IMR-90 (cell line): ENCODE data around the gene TMEM61. TPM values are rescaled to one million over a fixed set of nuclear protein-coding genes. Genes with fewer than 3 reads are reported as not detected.
A peak's percentile ranks its signal among the peaks of the same experiment; 100 is the strongest.

Experiments used
- ATAC-seq: fragments of 200-7000 bp; cut with Tn5 transposase; 2 replicates; pipeline ENCODE4 v1.9.1; 2020; ENCODE audit warnings: low read depth, mild to moderate bottlenecking, moderate library complexity
- BruUV-seq: library from RNA; stranded (reverse); fragments of 400-500 nt; replicated peaks from 2 replicates; lab custom pipeline; 2021; lab: Mats Ljungman, UMichigan
- CTCF ChIA-PET: fragments of 300-600 bp; formaldehyde crosslinking; extraction: SDS; loops from one replicate; lab custom pipeline; 2021; ENCODE audit warnings: antibody characterized with exemption; lab: Yijun Ruan, JAX
- POLR2A ChIA-PET: fragments of 300-600 bp; sonication (Branson Sonifier 250); formaldehyde crosslinking; loops from one replicate; lab custom pipeline; 2022; ENCODE audit warnings: antibody characterized with exemption; ENCODE audit not compliant: unreplicated experiment; lab: Charles Lee
- DNase-seq: peaks from one replicate; pipeline ENCODE4 v3.0.0; 2013
- H2AFZ ChIP-seq: replicated peaks from 2 replicates; pipeline ENCODE3; 2013; ENCODE audit warnings: low read length, mild to moderate bottlenecking; ENCODE audit not compliant: poor library complexity
- H2AK5ac ChIP-seq: 2 replicates; pipeline ENCODE4 v1.6.1; 2013; ENCODE audit warnings: low read depth, low read length, inconsistent platforms
- H2AK9ac ChIP-seq: replicated peaks from 2 replicates; pipeline ENCODE3; 2013; ENCODE audit warnings: mild to moderate bottlenecking, low read depth, low read length, moderate library complexity; ENCODE audit not compliant: poor library complexity
- H2BK120ac ChIP-seq: 2 replicates; pipeline ENCODE4 v1.6.1; 2013; ENCODE audit warnings: low read depth, low read length, inconsistent platforms
- H2BK15ac ChIP-seq: 3 replicates; pipeline ENCODE4 v1.6.1; 2013; ENCODE audit warnings: low read depth, low read length, inconsistent platforms
- H2BK20ac ChIP-seq: 2 replicates; pipeline ENCODE4 v1.6.1; 2013; ENCODE audit warnings: low read depth, mild to moderate bottlenecking, inconsistent platforms, low read length, moderate library complexity
- H2BK5ac ChIP-seq: 2 replicates; pipeline ENCODE4 v1.6.1; 2013; ENCODE audit warnings: mild to moderate bottlenecking, low read depth, low read length, inconsistent platforms; ENCODE audit not compliant: poor library complexity, severe bottlenecking
- H3K14ac ChIP-seq: replicated peaks from 2 replicates; pipeline ENCODE4 v1.6.1; 2013; ENCODE audit warnings: low read depth, low read length, inconsistent platforms
- H3K18ac ChIP-seq: 2 replicates; pipeline ENCODE4 v1.6.1; 2013; ENCODE audit warnings: low read depth, low read length, control low read depth
- H3K23ac ChIP-seq: 2 replicates; pipeline ENCODE4 v1.6.1; 2013; ENCODE audit warnings: low read depth, low read length, inconsistent platforms
- H3K27ac ChIP-seq: 2 replicates; pipeline ENCODE4 v1.5.1; 2013; ENCODE audit warnings: mild to moderate bottlenecking, control low read depth, low read length; ENCODE audit not compliant: insufficient read depth
- H3K27me3 ChIP-seq: 2 replicates; pipeline ENCODE4 v1.6.1; 2013; ENCODE audit warnings: low read length; ENCODE audit not compliant: control insufficient read depth, insufficient read depth
- H3K36me3 ChIP-seq: 2 replicates; pipeline ENCODE4 v1.6.1; 2013; ENCODE audit warnings: low read length, mixed read lengths; ENCODE audit not compliant: control insufficient read depth, insufficient read depth
- H3K4ac ChIP-seq: 2 replicates; pipeline ENCODE4 v1.6.1; 2013; ENCODE audit warnings: low read depth, low read length, inconsistent platforms
- H3K4me1 ChIP-seq: 2 replicates; pipeline ENCODE4 v1.6.1; 2013; ENCODE audit warnings: low read length, mixed read lengths; ENCODE audit not compliant: control insufficient read depth, insufficient read depth
- H3K4me2 ChIP-seq: 2 replicates; pipeline ENCODE4 v1.6.1; 2013; ENCODE audit warnings: low read depth, mild to moderate bottlenecking, control low read depth, low read length, moderate library complexity
- H3K4me3 ChIP-seq: 2 replicates; pipeline ENCODE4 v1.5.1; 2013; ENCODE audit warnings: low read depth, mild to moderate bottlenecking, control low read depth, low read length, moderate library complexity; ENCODE audit not compliant: insufficient read depth
- H3K56ac ChIP-seq: 2 replicates; pipeline ENCODE4 v1.6.1; 2013; ENCODE audit warnings: low read length, inconsistent platforms; ENCODE audit not compliant: insufficient read depth; ENCODE audit errors: extremely low read depth
- H3K79me1 ChIP-seq, 2 experiments: 2 replicates each; pipeline ENCODE4 v1.6.1; 2013; ENCODE audit warnings: low read length in 2 of 2, inconsistent platforms in 1 of 2, low read depth in 1 of 2
- H3K9ac ChIP-seq: 2 replicates; pipeline ENCODE4 v1.6.1; 2013; ENCODE audit warnings: low read depth, low read length, control low read depth
- H3K9me1 ChIP-seq: 2 replicates; pipeline ENCODE4 v1.6.1; 2013; ENCODE audit warnings: low read length, inconsistent platforms; ENCODE audit not compliant: insufficient read depth
- H3K9me3 ChIP-seq: 2 replicates; pipeline ENCODE4 v1.6.1; 2013; ENCODE audit warnings: low read length; ENCODE audit not compliant: control insufficient read depth, insufficient read depth
- H4K20me1 ChIP-seq: 2 replicates; pipeline ENCODE4 v1.6.1; 2013; ENCODE audit warnings: low read length, inconsistent platforms; ENCODE audit not compliant: insufficient read depth
- H4K5ac ChIP-seq: 2 replicates; pipeline ENCODE4 v1.6.1; 2013; ENCODE audit warnings: mild to moderate bottlenecking, low read depth, low read length, control low read depth
- H4K8ac ChIP-seq, 2 experiments: 2 replicates each; pipeline ENCODE4 v1.6.1; 2013; ENCODE audit warnings: low read depth in 2 of 2, low read length in 2 of 2, control low read depth in 1 of 2, inconsistent platforms in 1 of 2
- H4K91ac ChIP-seq: 2 replicates; pipeline ENCODE4 v1.6.1; 2013; ENCODE audit warnings: low read depth, low read length, inconsistent platforms; ENCODE audit not compliant: insufficient read depth
- BHLHE40 ChIP-seq: fragments of 150-350 bp; IDR thresholded peaks from 2 replicates; pipeline ENCODE4 v1.6.1; 2016; ENCODE audit warnings: mild to moderate bottlenecking, low read depth, low read length
- CEBPB ChIP-seq: IDR thresholded peaks from 2 replicates; pipeline ENCODE4 v1.6.1; 2012; ENCODE audit warnings: low read depth, low read length, improper control_type of control experiment
- CHD1 ChIP-seq: IDR thresholded peaks from 2 replicates; pipeline ENCODE4 v1.6.1; 2012; ENCODE audit warnings: low read depth, low read length, improper control_type of control experiment
- FOS ChIP-seq: fragments of 150-350 bp; IDR thresholded peaks from 2 replicates; pipeline ENCODE4 v1.6.1; 2016; ENCODE audit warnings: low read depth, low read length
- MAFK ChIP-seq: IDR thresholded peaks from 2 replicates; pipeline ENCODE4 v1.6.1; 2012; ENCODE audit warnings: low read depth, low read length, improper control_type of control experiment
- MAZ ChIP-seq: IDR thresholded peaks from 2 replicates; pipeline ENCODE4 v1.6.1; 2012; ENCODE audit warnings: low read depth, mild to moderate bottlenecking, low read length, improper control_type of control experiment, moderate library complexity, borderline replicate concordance
- MXI1 ChIP-seq: IDR thresholded peaks from 2 replicates; pipeline ENCODE4 v1.6.1; 2012; ENCODE audit warnings: low read depth, mild to moderate bottlenecking, low read length, moderate library complexity, borderline replicate concordance
- NFE2L2 ChIP-seq: fragments of 150-350 bp; IDR thresholded peaks from 2 replicates; pipeline ENCODE4 v1.6.1; 2016; ENCODE audit warnings: low read depth, mild to moderate bottlenecking, low read length
- POLR2A ChIP-seq: IDR thresholded peaks from 2 replicates; pipeline ENCODE4 v1.6.1; 2012; ENCODE audit warnings: mild to moderate bottlenecking, low read depth, low read length
- RAD21 ChIP-seq: IDR thresholded peaks from 2 replicates; pipeline ENCODE4 v1.6.1; 2012; ENCODE audit warnings: low read length, improper control_type of control experiment
- RFX5 ChIP-seq: IDR thresholded peaks from 2 replicates; pipeline ENCODE4 v1.8.0; 2012; ENCODE audit warnings: low read depth, mild to moderate bottlenecking, low read length, moderate library complexity
- SMC3 ChIP-seq: fragments of 150-350 bp; IDR thresholded peaks from 2 replicates; pipeline ENCODE4 v1.6.1; 2016; ENCODE audit warnings: low read depth, mild to moderate bottlenecking, antibody characterized with exemption, low read length, moderate library complexity
- USF2 ChIP-seq: fragments of 150-350 bp; IDR thresholded peaks from 2 replicates; pipeline ENCODE4 v1.6.1; 2017; ENCODE audit warnings: mild to moderate bottlenecking, antibody characterized with exemption, low read length, low read depth
- WGBS, 2 experiments: methylation state at CpG; one replicate each; pipeline versions ENCODE4 v1.1.5 to v1.1.7; 2013; ENCODE audit warnings: missing lambda C conversion rate in 2 of 2; ENCODE audit not compliant: insufficient read length in 1 of 2; ENCODE audit errors: extremely low coverage in 2 of 2; 5-methylcytosine and 5-hydroxymethylcytosine counted together
- dilution Hi-C: fragments of 300-500 bp; cut with HindIII; formaldehyde crosslinking; loops from one replicate; pipeline ENCODE4 v1.14.3; 2018; ENCODE audit warnings: low sequenced_read_pairs; ENCODE audit not compliant: unreplicated experiment
- in situ Hi-C: fragments of 300-500 bp; cut with MboI; formaldehyde crosslinking; loops from 3 replicates; pipeline ENCODE4 v1.14.3; 2019; ENCODE audit warnings: low sequenced_read_pairs, inconsistent platforms, mixed read lengths
- intact Hi-C: fragments of 100-400 bp; cut with micrococcal nuclease; formaldehyde crosslinking; loops from 2 replicates; pipeline ENCODE4 v1.10.0; 2022
- polyA plus RNA-seq, 3 experiments: library from polyadenylated mRNA; depleted of rRNA; stranded (reverse); fragments of >200 nt; gene quantifications; 2 replicates each; pipeline ENCODE4 v1.2.3, GENCODE V29; 2012; ENCODE audit warnings: low replicate concordance in 1 of 3
- total RNA-seq: library from RNA; depleted of rRNA; stranded (reverse); fragments of >200 nt; gene quantifications from 2 replicates; pipeline ENCODE4 v1.2.3, GENCODE V29; 2012
- TF ChIP-seq, protein P1 (sequence below): conservative IDR thresholded peaks from 2 replicates; pipeline ENCODE4 v1.5.1; 2012; ENCODE audit warnings: mild to moderate bottlenecking, low read depth, low read length, improper control_type of control experiment
- TF ChIP-seq, protein P2 (sequence below): fragments of 150-350 bp; IDR thresholded peaks from 2 replicates; pipeline ENCODE4 v1.6.1; 2016; ENCODE audit warnings: low read depth, mild to moderate bottlenecking, low read length, moderate library complexity, borderline replicate concordance

The TMEM61 gene
- total and polyA plus RNA-seq, 2 of the 4 experiments (the other 2 are of a cell fraction) = not detected

GRCh38 chr1:55037733-55038551 lies 57.5 kb downstream of the TMEM61 start:
- Histone ChIP-seq H4K91ac (no peak overlapping the region), H3K14ac (no peak overlapping the region), H4K8ac (no peak overlapping the region), H2BK20ac (no peak overlapping the region), H3K56ac (no peak overlapping the region), H3K4me1 (peaks cover 2% of the 10 kb centered on the region; the same call in 1 of the 2 replicates), H3K4ac (no peak overlapping the region), H2AFZ (peak overlapping the region; percentile 32), H2BK5ac (no peak overlapping the region), H3K27ac (no peak overlapping the region), H3K36me3 (no peaks in the 10 kb centered on the region), H3K4me3 (no peak overlapping the region), H3K79me1 (no peaks in the 10 kb centered on the region), H3K9ac (no peak overlapping the region), H3K27me3 (peaks cover 86% of the 10 kb centered on the region), H4K5ac (no peak overlapping the region), H3K18ac (no peak overlapping the region), H2AK9ac (no peak overlapping the region), H3K9me1 (peaks cover 3% of the 10 kb centered on the region; the same call in 1 of the 2 replicates), H2BK120ac (no peak overlapping the region), H3K23ac (no peak overlapping the region), H3K9me3 (no peaks in the 10 kb centered on the region), H3K4me2 (no peak overlapping the region), H2BK15ac (no peak overlapping the region), H2AK5ac (no peak overlapping the region), H4K20me1 (0 out of 2 replicates have a peak, but pooled peaks cover 4% of the 10 kb centered on the region)
- ChIA-PET CTCF (no interaction called here), POLR2A (no interaction called here)
- 100% methylated on average over 1 of the region's 8 CpGs; no CpG with 5 or more reads in 1 of the 2 experiments for WGBS, 2 experiments
- no peak for DNase-seq
- dilution Hi-C loops = no loop called here
- intact Hi-C loops = no loop called here
- no peak for TF ChIP-seq MAFK
- no peak for TF ChIP-seq CEBPB
- TF ChIP-seq BHLHE40 = no peak
- TF ChIP-seq RAD21 = no peak
- TF ChIP-seq POLR2A = no peak
- no peak for TF ChIP-seq CHD1
- no peak for TF ChIP-seq NFE2L2
- TF ChIP-seq, protein P1, sequence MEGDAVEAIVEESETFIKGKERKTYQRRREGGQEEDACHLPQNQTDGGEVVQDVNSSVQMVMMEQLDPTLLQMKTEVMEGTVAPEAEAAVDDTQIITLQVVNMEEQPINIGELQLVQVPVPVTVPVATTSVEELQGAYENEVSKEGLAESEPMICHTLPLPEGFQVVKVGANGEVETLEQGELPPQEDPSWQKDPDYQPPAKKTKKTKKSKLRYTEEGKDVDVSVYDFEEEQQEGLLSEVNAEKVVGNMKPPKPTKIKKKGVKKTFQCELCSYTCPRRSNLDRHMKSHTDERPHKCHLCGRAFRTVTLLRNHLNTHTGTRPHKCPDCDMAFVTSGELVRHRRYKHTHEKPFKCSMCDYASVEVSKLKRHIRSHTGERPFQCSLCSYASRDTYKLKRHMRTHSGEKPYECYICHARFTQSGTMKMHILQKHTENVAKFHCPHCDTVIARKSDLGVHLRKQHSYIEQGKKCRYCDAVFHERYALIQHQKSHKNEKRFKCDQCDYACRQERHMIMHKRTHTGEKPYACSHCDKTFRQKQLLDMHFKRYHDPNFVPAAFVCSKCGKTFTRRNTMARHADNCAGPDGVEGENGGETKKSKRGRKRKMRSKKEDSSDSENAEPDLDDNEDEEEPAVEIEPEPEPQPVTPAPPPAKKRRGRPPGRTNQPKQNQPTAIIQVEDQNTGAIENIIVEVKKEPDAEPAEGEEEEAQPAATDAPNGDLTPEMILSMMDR = no peak
- no peak for TF ChIP-seq MAZ
- TF ChIP-seq FOS = no peak
- no peak for TF ChIP-seq SMC3
- TF ChIP-seq RFX5 = no peak
- no peak for TF ChIP-seq MXI1
- no peak for TF ChIP-seq USF2
- TF ChIP-seq, protein P2, sequence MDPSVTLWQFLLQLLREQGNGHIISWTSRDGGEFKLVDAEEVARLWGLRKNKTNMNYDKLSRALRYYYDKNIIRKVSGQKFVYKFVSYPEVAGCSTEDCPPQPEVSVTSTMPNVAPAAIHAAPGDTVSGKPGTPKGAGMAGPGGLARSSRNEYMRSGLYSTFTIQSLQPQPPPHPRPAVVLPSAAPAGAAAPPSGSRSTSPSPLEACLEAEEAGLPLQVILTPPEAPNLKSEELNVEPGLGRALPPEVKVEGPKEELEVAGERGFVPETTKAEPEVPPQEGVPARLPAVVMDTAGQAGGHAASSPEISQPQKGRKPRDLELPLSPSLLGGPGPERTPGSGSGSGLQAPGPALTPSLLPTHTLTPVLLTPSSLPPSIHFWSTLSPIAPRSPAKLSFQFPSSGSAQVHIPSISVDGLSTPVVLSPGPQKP = no peak
- in situ Hi-C loops = no loop called here
- no peak for ATAC-seq
- BruUV-seq = no TSS peak
